ENCODE results near the gene PER3.

DNA sequence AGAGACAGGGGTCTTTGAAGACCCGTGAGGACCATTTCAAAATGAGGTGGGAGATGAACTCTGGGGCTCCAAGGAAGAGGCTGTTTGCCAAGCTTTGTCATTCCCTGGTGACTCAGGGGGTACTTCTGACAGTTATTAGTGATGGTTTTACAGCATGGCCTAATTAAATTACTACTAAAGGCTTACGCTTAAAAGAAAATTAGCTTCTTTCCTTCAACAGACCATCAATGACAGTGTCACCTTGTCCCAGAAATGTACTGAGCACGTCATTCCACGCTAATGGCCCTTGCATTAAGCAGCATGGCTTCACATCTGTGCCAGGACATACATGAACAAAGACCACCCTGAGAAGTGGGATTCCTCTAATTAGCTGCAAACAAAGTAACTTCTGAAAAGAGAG lies 73.9 kb downstream of the PER3 start:
- no peak for TF ChIP-seq FOXA1 (IDR thresholded peaks at IDR 0.05)
- TF ChIP-seq, protein P1, sequence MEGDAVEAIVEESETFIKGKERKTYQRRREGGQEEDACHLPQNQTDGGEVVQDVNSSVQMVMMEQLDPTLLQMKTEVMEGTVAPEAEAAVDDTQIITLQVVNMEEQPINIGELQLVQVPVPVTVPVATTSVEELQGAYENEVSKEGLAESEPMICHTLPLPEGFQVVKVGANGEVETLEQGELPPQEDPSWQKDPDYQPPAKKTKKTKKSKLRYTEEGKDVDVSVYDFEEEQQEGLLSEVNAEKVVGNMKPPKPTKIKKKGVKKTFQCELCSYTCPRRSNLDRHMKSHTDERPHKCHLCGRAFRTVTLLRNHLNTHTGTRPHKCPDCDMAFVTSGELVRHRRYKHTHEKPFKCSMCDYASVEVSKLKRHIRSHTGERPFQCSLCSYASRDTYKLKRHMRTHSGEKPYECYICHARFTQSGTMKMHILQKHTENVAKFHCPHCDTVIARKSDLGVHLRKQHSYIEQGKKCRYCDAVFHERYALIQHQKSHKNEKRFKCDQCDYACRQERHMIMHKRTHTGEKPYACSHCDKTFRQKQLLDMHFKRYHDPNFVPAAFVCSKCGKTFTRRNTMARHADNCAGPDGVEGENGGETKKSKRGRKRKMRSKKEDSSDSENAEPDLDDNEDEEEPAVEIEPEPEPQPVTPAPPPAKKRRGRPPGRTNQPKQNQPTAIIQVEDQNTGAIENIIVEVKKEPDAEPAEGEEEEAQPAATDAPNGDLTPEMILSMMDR (IDR thresholded peaks at IDR 0.05; ENCODE audit: low read depth, low read length, missing input control): no peak
